Esophagus squamous epithelium (tissue), 4 donors: ENCODE measurements around the gene LMAN1L.

Experiments used
- POLR2A ChIP-seq, 4 donors: fragments of 450-650 bp; IDR thresholded peaks; one replicate each; pipeline ENCODE4 v1.6.1; 2017; ENCODE audit warnings: antibody characterized with exemption in 4 of 4, mild to moderate bottlenecking in 4 of 4, moderate library complexity in 3 of 4
- TF ChIP-seq, protein P1 (sequence below), 6 experiments: fragments of 450-650 bp in 4 of 6; fragments of 200-600 bp in 2 of 6; sonication (generic) in 2 of 6; IDR thresholded peaks; one replicate each; pipeline ENCODE4 v1.5.1; 2016 to 2019; ENCODE audit warnings: antibody characterized with exemption in 6 of 6, mild to moderate bottlenecking in 4 of 6, moderate library complexity in 4 of 6

DNA sequence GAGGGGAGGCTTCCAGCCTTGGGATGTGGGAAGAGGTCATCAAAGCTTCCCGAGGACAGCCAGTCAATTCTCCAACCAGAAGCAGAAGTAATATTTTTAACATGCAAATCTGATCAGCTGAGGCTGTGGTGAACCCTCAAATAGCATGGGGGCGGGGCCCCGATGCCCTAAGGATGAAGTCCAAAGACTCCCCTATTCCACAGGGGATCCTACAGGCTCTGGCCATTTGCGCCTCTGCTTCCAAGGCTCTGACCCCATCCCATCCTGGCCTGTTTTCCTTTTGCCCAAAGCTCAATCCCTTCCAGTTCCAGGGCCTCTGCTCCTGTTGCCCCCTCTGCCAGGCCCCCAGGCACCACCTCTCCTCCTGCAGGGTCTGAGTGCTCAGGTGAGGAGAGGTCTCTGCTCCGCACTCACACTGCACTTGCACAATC, 37.5 kb upstream of the LMAN1L start:
- TF ChIP-seq, protein P1, sequence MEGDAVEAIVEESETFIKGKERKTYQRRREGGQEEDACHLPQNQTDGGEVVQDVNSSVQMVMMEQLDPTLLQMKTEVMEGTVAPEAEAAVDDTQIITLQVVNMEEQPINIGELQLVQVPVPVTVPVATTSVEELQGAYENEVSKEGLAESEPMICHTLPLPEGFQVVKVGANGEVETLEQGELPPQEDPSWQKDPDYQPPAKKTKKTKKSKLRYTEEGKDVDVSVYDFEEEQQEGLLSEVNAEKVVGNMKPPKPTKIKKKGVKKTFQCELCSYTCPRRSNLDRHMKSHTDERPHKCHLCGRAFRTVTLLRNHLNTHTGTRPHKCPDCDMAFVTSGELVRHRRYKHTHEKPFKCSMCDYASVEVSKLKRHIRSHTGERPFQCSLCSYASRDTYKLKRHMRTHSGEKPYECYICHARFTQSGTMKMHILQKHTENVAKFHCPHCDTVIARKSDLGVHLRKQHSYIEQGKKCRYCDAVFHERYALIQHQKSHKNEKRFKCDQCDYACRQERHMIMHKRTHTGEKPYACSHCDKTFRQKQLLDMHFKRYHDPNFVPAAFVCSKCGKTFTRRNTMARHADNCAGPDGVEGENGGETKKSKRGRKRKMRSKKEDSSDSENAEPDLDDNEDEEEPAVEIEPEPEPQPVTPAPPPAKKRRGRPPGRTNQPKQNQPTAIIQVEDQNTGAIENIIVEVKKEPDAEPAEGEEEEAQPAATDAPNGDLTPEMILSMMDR (IDR thresholded peaks at IDR 0.05) = no peak
- no peak for TF ChIP-seq POLR2A (IDR thresholded peaks at IDR 0.05)
